HUES64 (cell line): ENCODE data around the gene SUCLG2.

Source experiments
- H3K27ac ChIP-seq: 2 replicates; pipeline ENCODE4 v1.7.0; 2013; ENCODE audit warnings: low read depth, low read length, inconsistent platforms
- H3K27me3 ChIP-seq: 2 replicates; pipeline ENCODE4 v1.6.1; 2013; ENCODE audit warnings: mild to moderate bottlenecking, low read length; ENCODE audit not compliant: insufficient read depth
- H3K36me3 ChIP-seq: 2 replicates; pipeline ENCODE4 v1.6.1; 2013; ENCODE audit warnings: mild to moderate bottlenecking, low read length; ENCODE audit not compliant: insufficient read depth
- H3K4me1 ChIP-seq: 2 replicates; pipeline ENCODE4 v1.6.1; 2013; ENCODE audit warnings: mild to moderate bottlenecking, low read length, moderate library complexity; ENCODE audit not compliant: insufficient read depth
- H3K4me3 ChIP-seq: 2 replicates; pipeline ENCODE4 v1.5.1; 2013; ENCODE audit warnings: mild to moderate bottlenecking, low read length, moderate library complexity
- H3K9ac ChIP-seq: 2 replicates; pipeline ENCODE4 v1.6.1; 2013; ENCODE audit warnings: mild to moderate bottlenecking, low read depth, low read length
- H3K9me3 ChIP-seq: 2 replicates; pipeline ENCODE4 v1.6.1; 2013; ENCODE audit warnings: low read depth, low read length; ENCODE audit not compliant: insufficient read depth
- WGBS: fragments of 150-250, 120-280 bp; methylation state at CpG from one replicate; pipeline ENCODE4 v1.1.7; 2013; ENCODE audit warnings: missing lambda C conversion rate; 5-methylcytosine and 5-hydroxymethylcytosine counted together

Gene SUCLG2

DNA sequence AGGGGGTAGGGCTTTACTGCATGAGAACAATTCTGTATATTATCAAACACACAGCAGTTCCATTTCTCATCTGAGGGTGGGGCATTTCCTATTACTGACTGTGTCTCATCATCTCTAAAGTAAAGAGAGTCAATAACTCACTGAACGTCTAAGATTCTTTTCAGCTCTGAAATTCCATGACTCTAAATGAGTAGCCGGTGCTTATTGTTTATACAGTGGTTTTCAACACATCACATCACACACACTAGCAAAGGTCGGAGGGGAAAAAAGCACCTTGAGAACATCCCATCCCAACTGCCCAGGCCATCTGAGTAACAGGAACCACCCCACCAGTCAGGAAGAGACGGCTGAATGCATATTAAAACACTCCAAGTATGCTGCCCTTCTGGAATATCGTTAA, 196.0 kb downstream of the SUCLG2 start:
- Histone ChIP-seq H3K27me3 (no peaks in the 10 kb centered on the region), H3K9me3 (no peaks in the 10 kb centered on the region), H3K27ac (no peak overlapping the region), H3K4me1 (no peaks in the 10 kb centered on the region), H3K36me3 (no peaks in the 10 kb centered on the region), H3K4me3 (no peak overlapping the region), H3K9ac (no peak overlapping the region)
- 93% methylated on average over 5 of the region's 5 CpGs for WGBS

DNA sequence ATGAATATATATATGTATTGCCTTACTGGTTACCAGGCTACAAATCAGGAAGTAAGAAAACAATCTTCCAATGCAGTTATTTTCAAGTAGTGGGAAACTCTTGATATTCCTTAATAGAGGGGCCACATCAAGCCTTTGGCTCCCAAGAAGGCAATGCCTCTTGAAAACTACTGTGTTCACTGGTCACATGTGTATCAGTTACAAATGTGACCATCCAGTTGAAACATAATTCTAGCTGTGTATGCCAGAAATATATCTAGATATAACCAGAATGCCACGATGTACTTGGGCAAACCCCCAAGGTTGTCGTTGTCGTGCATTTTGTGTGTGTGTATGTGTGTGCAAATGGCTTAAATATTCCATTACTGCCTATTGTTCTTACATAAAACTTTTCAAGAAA, 200.8 kb downstream of the SUCLG2 start:
- Histone ChIP-seq H3K27me3 (no peaks in the 10 kb centered on the region), H3K4me3 (no peak overlapping the region), H3K4me1 (no peaks in the 10 kb centered on the region), H3K36me3 (no peaks in the 10 kb centered on the region), H3K9me3 (no peaks in the 10 kb centered on the region), H3K27ac (no peak overlapping the region), H3K9ac (no peak overlapping the region)
- WGBS: 100% methylated on average over 1 of the region's 3 CpGs

DNA sequence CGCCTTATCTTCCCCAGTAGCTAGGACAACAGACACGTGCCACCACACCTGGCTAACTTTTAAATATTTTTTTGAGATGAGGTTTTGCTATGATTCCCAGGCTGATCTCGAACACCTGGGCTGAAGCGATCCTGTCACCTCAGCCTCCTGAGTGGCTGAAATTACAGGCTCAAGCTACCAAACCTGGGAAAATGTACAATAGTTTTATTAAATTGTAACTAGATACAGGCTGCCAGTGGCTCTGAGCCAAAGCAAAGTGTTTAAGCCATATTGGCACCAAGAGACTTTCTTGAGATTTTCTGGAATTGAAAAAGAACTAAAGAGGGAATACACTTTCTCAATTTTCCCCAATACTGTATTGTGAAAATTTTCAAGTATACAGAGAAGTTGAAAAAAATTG, 204.3 kb downstream of the SUCLG2 start:
- Histone ChIP-seq H3K9me3 (no peaks in the 10 kb centered on the region), H3K27me3 (no peaks in the 10 kb centered on the region), H3K36me3 (no peaks in the 10 kb centered on the region), H3K27ac (no peak overlapping the region), H3K4me3 (no peak overlapping the region), H3K9ac (no peak overlapping the region), H3K4me1 (no peaks in the 10 kb centered on the region)
- WGBS: 99% methylated on average over 3 of the region's 4 CpGs

DNA sequence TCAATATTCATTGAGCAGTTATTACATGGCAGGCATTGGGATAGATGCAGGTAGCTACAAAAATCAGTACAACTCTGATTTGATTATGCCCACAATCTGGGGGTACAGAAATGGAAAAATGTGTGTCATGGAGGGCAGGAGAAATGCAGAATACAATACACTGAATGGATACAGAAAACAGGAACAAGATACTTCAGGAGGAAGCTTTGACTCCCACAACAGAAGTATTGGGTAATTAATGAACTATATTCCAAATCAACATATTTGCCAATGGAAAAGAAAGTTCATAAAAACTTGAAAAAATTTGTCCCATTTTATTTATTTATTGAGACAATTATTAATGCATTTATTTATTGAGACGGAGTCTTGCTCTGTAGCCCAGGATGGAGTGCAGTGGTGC, 207.0 kb downstream of the SUCLG2 start:
- H3K36me3 ChIP-seq: no peaks in the 10 kb centered on the region
- H3K4me3 ChIP-seq: no peak overlapping the region
- WGBS: 96% methylated on average over 1 of the region's 1 CpG
- H3K9me3 ChIP-seq: no peaks in the 10 kb centered on the region
- no peak overlapping the region for H3K9ac ChIP-seq
- no peaks in the 10 kb centered on the region for H3K4me1 ChIP-seq
- no peaks in the 10 kb centered on the region for H3K27me3 ChIP-seq
- no peak overlapping the region for H3K27ac ChIP-seq

DNA sequence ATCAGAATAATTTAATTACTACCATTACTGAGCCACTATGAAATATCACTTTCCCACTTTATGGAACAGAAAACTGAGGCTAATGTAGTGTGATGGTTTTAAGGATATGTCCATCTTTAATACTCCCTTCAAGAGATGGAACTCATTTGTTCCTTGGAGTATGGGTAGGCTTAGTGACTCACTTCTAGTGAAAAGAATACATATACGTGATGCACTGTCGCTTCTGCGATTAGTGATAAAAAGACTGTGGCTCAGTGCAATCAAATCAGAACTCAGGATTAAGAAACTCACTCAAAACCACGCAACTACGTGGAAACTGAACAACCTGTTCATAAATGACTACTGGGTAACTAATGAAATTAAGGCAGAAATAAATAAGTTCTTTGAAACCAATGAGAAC, 216.6 kb downstream of the SUCLG2 start:
- H3K9me3 ChIP-seq: no peaks in the 10 kb centered on the region
- H3K9ac ChIP-seq: no peak overlapping the region
- H3K36me3 ChIP-seq: no peaks in the 10 kb centered on the region
- H3K27me3 ChIP-seq: no peaks in the 10 kb centered on the region
- H3K27ac ChIP-seq: no peak overlapping the region
- 100% methylated on average over 5 of the region's 5 CpGs for WGBS
- no peaks in the 10 kb centered on the region for H3K4me1 ChIP-seq
- no peak overlapping the region for H3K4me3 ChIP-seq

DNA sequence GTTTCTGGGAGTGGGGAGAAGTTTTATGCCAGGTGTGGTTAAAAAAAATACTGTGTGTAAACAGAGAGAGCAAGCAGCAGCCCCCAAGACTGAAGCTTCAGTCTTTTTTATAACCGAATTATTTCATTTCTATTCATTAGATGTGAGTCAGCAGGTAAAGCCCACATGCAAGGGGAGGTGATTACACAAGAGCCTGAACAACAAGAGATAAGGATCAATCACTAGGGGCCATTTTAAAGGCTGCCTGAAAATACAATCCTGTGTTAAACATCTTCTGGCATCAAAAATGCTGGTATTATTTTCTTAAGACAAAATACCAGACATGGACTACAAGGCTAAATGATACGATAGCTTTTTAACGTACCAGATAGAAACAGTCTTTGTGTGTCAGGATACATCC, 217.3 kb downstream of the SUCLG2 start:
- Histone ChIP-seq H3K27ac (no peak overlapping the region), H3K27me3 (no peaks in the 10 kb centered on the region), H3K4me1 (no peaks in the 10 kb centered on the region), H3K9me3 (no peaks in the 10 kb centered on the region), H3K36me3 (no peaks in the 10 kb centered on the region), H3K9ac (no peak overlapping the region), H3K4me3 (no peak overlapping the region)
- 98% methylated on average over 3 of the region's 3 CpGs for WGBS

DNA sequence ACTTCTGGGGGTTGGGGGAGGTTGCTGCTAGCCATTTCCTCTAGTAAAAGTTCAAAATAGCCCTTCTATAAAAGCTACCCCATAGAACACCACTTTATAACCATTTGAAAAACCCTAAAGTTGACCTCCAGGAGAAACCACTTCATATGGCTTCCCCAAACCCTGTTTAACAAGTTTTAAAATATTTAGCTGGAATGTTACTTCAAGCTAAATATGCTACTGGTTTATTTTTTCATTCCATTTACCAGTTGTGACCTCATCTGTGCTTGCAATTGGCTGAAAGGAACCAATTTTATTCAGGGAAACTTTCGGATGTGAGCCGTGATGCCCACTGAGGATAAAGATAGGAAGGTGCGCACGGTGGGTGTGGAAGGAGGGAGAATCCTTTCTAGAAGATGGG, 221.3 kb downstream of the SUCLG2 start:
- H3K4me3 ChIP-seq: no peak overlapping the region
- WGBS: 94% methylated on average over 4 of the region's 4 CpGs
- no peaks in the 10 kb centered on the region for H3K9me3 ChIP-seq
- H3K27ac ChIP-seq: no peak overlapping the region
- no peaks in the 10 kb centered on the region for H3K27me3 ChIP-seq
- H3K36me3 ChIP-seq: no peaks in the 10 kb centered on the region
- no peak overlapping the region for H3K9ac ChIP-seq
- no peaks in the 10 kb centered on the region for H3K4me1 ChIP-seq

DNA sequence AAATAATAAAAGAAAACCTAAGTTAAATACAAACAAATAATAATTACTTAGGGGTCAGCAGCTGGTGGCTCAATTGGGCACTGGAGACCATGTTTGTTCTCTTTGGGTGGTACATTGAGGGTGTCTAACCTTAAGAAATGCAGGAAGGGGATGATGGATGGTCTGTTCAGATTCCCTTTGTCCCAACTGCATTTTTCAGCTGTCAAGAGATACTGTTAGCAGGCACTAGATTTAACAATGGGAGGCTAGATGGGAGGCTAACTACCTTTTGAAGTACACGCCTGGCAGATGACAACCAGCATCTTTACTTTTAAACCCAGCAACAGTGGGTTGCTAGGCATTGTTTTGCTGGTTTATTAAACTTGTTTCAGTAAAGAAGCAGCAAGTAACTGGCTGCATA, 222.5 kb downstream of the SUCLG2 start:
- 69% methylated on average over 1 of the region's 1 CpG for WGBS
- H3K4me3 ChIP-seq: no peak overlapping the region
- no peak overlapping the region for H3K27ac ChIP-seq
- no peaks in the 10 kb centered on the region; the same call in 1 of the 2 replicates for H3K9me3 ChIP-seq
- no peak overlapping the region for H3K9ac ChIP-seq
- H3K4me1 ChIP-seq: no peaks in the 10 kb centered on the region
- H3K27me3 ChIP-seq: no peaks in the 10 kb centered on the region
- no peaks in the 10 kb centered on the region for H3K36me3 ChIP-seq

DNA sequence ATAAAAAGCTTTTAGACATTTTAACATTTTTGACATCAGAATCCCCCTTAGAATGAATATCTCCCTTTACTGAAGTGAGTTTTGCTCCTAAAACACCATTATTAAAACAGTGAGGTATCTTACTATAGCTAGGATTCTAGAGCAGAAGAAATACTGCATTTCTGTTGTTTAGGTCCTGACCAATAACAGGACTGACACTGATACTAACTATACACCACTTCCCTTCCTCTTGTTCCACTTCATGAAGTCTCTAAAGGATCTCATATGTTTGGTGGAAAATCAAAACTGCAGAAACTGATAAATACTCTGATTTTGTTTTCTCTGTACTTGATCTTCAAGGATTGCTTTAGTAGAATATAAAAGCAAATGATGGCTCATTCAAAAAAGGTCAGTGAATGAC, 230.7 kb downstream of the SUCLG2 start:
- H3K4me3 ChIP-seq: no peak overlapping the region
- H3K9ac ChIP-seq: no peak overlapping the region
- H3K36me3 ChIP-seq: no peaks in the 10 kb centered on the region
- peaks cover 12% of the 10 kb centered on the region for H3K4me1 ChIP-seq
- no peak overlapping the region for H3K27ac ChIP-seq
- peaks cover 6% of the 10 kb centered on the region for H3K9me3 ChIP-seq
- H3K27me3 ChIP-seq: no peaks in the 10 kb centered on the region

DNA sequence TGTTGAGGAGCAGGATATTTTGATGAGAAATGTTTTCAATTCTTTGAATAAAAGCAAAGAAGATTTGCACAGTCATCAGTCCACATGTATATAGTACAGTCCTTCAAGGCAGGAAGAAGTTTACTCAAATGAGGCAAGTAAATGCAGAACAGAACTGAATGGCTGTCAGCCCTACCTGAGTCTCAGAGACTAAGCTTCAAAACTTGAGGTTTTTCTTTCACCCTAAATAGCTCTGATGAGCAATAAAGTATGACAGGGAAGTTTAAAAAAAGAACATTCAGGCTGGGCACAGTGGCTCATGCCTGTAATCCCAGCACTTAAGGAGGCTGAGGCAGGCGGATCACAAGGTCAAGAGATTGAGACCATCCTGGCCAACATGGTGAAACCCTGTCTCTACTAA, 232.5 kb downstream of the SUCLG2 start:
- Histone ChIP-seq H3K4me3 (no peak overlapping the region), H3K9ac (no peak overlapping the region), H3K9me3 (peaks cover 6% of the 10 kb centered on the region; the same call in 1 of the 2 replicates), H3K27me3 (no peaks in the 10 kb centered on the region), H3K36me3 (no peaks in the 10 kb centered on the region), H3K27ac (no peak overlapping the region), H3K4me1 (peaks cover 12% of the 10 kb centered on the region)
- WGBS: 94% methylated on average over 1 of the region's 1 CpG

DNA sequence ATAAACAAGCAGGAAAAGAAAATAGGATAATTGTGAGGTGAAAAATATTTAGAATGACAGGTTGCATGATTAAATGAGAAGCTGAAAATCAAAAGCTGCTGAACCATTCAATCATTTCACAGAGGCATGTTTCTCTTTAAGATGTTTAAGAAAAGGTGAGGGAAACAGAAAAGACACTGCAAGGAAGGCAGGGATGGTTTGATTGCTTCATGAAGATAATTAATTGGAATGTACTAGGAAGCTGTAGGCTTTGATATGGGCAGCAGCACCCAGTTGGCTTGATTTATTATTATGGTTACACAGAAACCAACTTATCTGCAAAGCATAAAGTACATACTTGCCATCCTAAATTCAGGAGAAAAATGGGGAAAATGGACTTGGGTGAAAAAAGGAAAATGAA, 234.6 kb downstream of the SUCLG2 start:
- Histone ChIP-seq H3K27me3 (no peaks in the 10 kb centered on the region), H3K36me3 (no peaks in the 10 kb centered on the region), H3K4me3 (no peak overlapping the region), H3K9ac (no peak overlapping the region), H3K27ac (no peak overlapping the region), H3K4me1 (peaks cover 3% of the 10 kb centered on the region), H3K9me3 (peaks cover 6% of the 10 kb centered on the region; the same call in 1 of the 2 replicates)

DNA sequence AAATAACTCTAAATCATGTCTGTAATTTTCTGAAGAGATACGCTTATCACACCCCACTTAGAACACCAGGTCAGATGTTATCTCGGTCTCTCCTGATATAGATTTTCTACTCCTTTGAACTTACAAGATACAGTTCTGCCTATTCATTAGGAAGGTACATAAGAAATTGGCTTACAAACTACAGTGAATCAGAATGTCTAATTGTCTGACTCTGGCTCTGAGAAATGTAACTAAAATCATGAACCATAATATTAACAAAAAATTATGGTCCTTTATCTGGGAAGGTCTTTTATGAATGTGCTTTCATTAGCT, 235.2 kb downstream of the SUCLG2 start:
- Histone ChIP-seq H3K36me3 (no peaks in the 10 kb centered on the region), H3K9ac (no peak overlapping the region), H3K4me1 (no peaks in the 10 kb centered on the region), H3K27ac (no peak overlapping the region), H3K4me3 (no peak overlapping the region), H3K27me3 (no peaks in the 10 kb centered on the region), H3K9me3 (peaks cover 6% of the 10 kb centered on the region; the same call in 1 of the 2 replicates)
- WGBS: 100% methylated on average over 2 of the region's 2 CpGs
